ENCODE measurements around the gene HES4. TPM values are rescaled to one million over a fixed set of nuclear protein-coding genes. Genes with fewer than 3 reads are reported as not detected.

HES4 gene
- 23.7 to 67.7 TPM (median 49.6 TPM) in 5 replicates for total RNA-seq (2022; extraction: Qiagen RNA extraction; ENCODE audit: low read depth)

DNA sequence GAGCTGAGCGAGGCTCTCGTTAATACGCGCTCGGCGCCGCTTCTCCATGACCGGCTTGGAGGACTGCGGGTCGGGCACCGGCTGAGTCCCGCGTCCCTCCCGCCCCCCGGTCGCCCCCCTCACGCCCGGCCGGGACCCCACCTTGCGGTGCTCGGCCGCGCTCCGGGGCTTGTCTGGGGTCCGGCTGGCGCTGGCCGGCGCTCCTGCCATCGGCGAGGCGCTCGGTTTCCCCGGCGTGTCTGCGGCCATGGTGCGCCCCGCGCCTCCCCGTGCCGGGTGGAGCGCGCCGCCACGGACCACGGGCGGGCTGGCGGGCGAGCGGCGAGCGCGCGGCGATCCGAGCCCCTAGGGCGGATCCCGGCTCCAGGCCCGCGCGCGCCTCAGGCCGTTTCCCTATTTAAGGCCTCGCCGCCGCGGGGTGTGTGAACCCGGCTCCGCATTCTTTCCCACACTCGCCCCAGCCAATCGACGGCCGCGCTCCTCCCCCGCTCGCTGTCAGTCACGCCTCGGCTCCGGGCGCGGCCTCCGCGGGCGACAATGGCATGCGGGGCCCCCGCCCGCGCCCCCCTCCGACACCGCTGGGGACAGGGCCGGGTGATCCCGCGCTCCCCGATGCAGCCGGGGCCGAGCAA, at the start of gene HES4:
TSS of gene HES4 (minus strand) at position 373 of the 632 bp plus-strand sequence. CDS start at position 249, 124 bp downstream.

GRCh38 chr1:1020000-1020404, 20.1 kb upstream of the HES4 start, which contains the start of gene AGRN:
Gene AGRN, plus strand, starts transcription at chr1:1020120. Its CDS starts 53 bp downstream, at chr1:1020173.

GRCh38 chr1:1013105-1013921, 13.4 kb upstream of the HES4 start, which contains the start of gene ISG15:
Gene ISG15, plus strand, starts transcription at chr1:1013497. Its CDS starts 77 bp downstream, at chr1:1013574.

DNA sequence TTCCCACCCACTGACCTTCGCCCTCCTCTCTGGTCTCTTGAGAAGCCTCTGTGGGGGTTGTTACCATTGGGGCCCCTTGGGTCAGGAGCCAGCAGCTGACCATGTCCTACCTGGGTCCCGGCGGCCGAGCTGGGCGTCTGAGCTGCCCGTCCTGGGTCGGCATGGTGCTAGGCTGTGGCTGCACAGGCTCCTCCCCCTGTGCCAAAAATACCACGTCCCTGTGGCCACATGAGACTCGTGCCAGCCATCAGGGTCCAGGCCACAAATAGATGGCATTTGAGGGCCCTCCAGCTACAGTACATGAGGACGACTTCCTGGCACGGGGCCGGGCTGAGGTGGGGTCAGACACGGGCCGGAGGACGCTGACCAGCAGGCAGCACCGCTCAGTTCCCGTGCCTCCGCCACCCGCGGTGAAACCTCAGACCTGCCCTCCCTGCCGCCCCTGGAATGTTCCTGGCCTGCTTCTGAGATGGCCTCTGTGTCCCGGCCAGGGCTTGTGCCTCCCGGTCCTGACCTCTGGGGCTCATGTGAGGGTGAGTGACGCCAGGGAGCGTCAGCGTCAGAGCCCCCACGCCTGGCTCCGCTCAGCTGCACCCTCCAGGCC, 17.8 kb downstream of the HES4 start, which contains the start of gene PERM1:
TSS of gene PERM1 (minus strand) at position 139 of the 604 bp plus-strand sequence. CDS start 1,064 bp downstream, outside the sequence.

GRCh38 chr1:966135-966703, 33.7 kb downstream of the HES4 start, which contains the start of gene PLEKHN1:
Gene PLEKHN1, plus strand, starts transcription at chr1:966482. Its CDS starts 50 bp downstream, at chr1:966532.

GRCh38 chr1:960363-961131, 39.4 kb downstream of the HES4 start, which contains the start of gene KLHL17:
Gene KLHL17, plus strand, starts transcription at chr1:960584. Its CDS starts 110 bp downstream, at chr1:960694.

GRCh38 chr1:958823-959730, 40.8 kb downstream of the HES4 start, which contains the start of gene NOC2L:
Gene NOC2L, minus strand, starts transcription at chr1:959256. Its CDS starts 16 bp downstream, at chr1:959240.

Other genes starting within 250 kb of the HES4 start
- gene SAMD11, start 76.2 kb downstream of the HES4 start, total RNA-seq (2022; extraction: Qiagen RNA extraction; ENCODE audit: low read depth): 14.4 to 35.3 TPM (median 31.0 TPM) in 5 replicates
- gene NOC2L, start 40.8 kb downstream of the HES4 start, total RNA-seq (2022; extraction: Qiagen RNA extraction; ENCODE audit: low read depth): 70.3 to 88.3 TPM (median 84.2 TPM) in 5 replicates
- gene KLHL17, start 39.5 kb downstream of the HES4 start, total RNA-seq (2022; extraction: Qiagen RNA extraction; ENCODE audit: low read depth): 11.1 to 20.2 TPM (median 15.1 TPM) in 5 replicates
- 4.9 to 7.8 TPM (median 6.0 TPM) in 5 replicates for gene PLEKHN1, start 33.6 kb downstream of the HES4 start, total RNA-seq (2022; extraction: Qiagen RNA extraction; ENCODE audit: low read depth)
- 0.07 to 0.24 TPM (median 0.08 TPM) in 3 of 5 replicates, not detected in the others for gene PERM1, start 18.0 kb downstream of the HES4 start, total RNA-seq (2022; extraction: Qiagen RNA extraction; ENCODE audit: low read depth)
- 16.8 to 27.6 TPM (median 24.4 TPM) in 5 replicates for gene ISG15, start 13.4 kb upstream of the HES4 start, total RNA-seq (2022; extraction: Qiagen RNA extraction; ENCODE audit: low read depth)
- 83.1 to 132 TPM (median 111 TPM) in 5 replicates for gene AGRN, start 20.0 kb upstream of the HES4 start, total RNA-seq (2022; extraction: Qiagen RNA extraction; ENCODE audit: low read depth)
- 0.18 to 0.30 TPM (median 0.30 TPM) in 5 replicates for gene RNF223, start 74.2 kb upstream of the HES4 start, total RNA-seq (2022; extraction: Qiagen RNA extraction; ENCODE audit: low read depth)
- gene C1orf159, start 116.0 kb upstream of the HES4 start, total RNA-seq (2022; extraction: Qiagen RNA extraction; ENCODE audit: low read depth): 9.8 to 16.1 TPM (median 14.6 TPM) in 5 replicates
- not detected in 5 replicates for gene TTLL10, start 173.8 kb upstream of the HES4 start, total RNA-seq (2022; extraction: Qiagen RNA extraction; ENCODE audit: low read depth)
- 0.08 TPM in 1 of 5 replicates, not detected in the others for gene TNFRSF18, start 206.5 kb upstream of the HES4 start, total RNA-seq (2022; extraction: Qiagen RNA extraction; ENCODE audit: low read depth)
- gene TNFRSF4, start 214.1 kb upstream of the HES4 start, total RNA-seq (2022; extraction: Qiagen RNA extraction; ENCODE audit: low read depth): 0.07 to 0.23 TPM (median 0.13 TPM) in 4 of 5 replicates, not detected in the other
- 104 to 136 TPM (median 131 TPM) in 5 replicates for gene SDF4, start 231.9 kb upstream of the HES4 start, total RNA-seq (2022; extraction: Qiagen RNA extraction; ENCODE audit: low read depth)
- gene B3GALT6, start 232.1 kb upstream of the HES4 start, total RNA-seq (2022; extraction: Qiagen RNA extraction; ENCODE audit: low read depth): 11.3 to 21.5 TPM (median 20.4 TPM) in 5 replicates
- 0.69 to 1.9 TPM (median 1.4 TPM) in 5 replicates for gene C1QTNF12, start 246.6 kb upstream of the HES4 start, total RNA-seq (2022; extraction: Qiagen RNA extraction; ENCODE audit: low read depth)

All from A549 treated with CpdA at 1 μM for 4 hours (cell line).